ENCODE data around the gene POLR1F. TPM values are rescaled to one million over a fixed set of nuclear protein-coding genes. Genes with fewer than 3 reads are reported as not detected.
A peak's percentile ranks its signal among the peaks of the same experiment; 100 is the strongest.

Gene POLR1F
- total RNA-seq, result 10 to 100 TPM in 4 of 6 donors, 1 to 10 TPM in 2; 2.7 to 24.1 (median 11.3) TPM

- WGBS, 2 donors, result 0 to 1% methylated on average over 29 to 38 of the region's 56 CpGs
- Histone ChIP-seq H3K36me3 (no peaks in the 10 kb centered on the region), H3K27me3 (no peaks in the 10 kb centered on the region), H3K4me3 (peak within 1 kb of the TSS; percentile 73 to 96 (median 89)), H3K4me1 (peaks cover 16 to 23% (median 18%) of the 10 kb centered on the region in 4 donors), H3K27ac (peak within 1 kb of the TSS; percentile 66 to 82 (median 76)), H3K9me3 (no peaks in the 10 kb centered on the region)
- peak in 1 of 4 donors; percentile 75 for TF ChIP-seq EP300 (IDR thresholded peaks at IDR 0.05)
- peak; percentile 79 to 95 (median 92) for TF ChIP-seq CTCF (IDR thresholded peaks at IDR 0.05)
- TF ChIP-seq POLR2AphosphoS5 (IDR thresholded peaks at IDR 0.05), result peak; percentile 79 to 82
- peak in 3 of 4 donors; percentile 59 to 87 (median 76) for TF ChIP-seq POLR2A (IDR thresholded peaks at IDR 0.05)
- peak; percentile 99 to 100 for ATAC-seq (ENCODE audit: low FRiP score in 2 of 2)
- peak; percentile 95 to 97 for DNase-seq
Measured at GRCh38 chr7:19708397-19709248, at the start of gene POLR1F. TSS of gene POLR1F (minus strand) at chr7:19709037. CDS start at chr7:19709016, 21 bp downstream.

- no peak for DNase-seq
- WGBS, 2 donors, result 32 to 34% methylated on average over 6 of the region's 6 CpGs
- Histone ChIP-seq H3K4me1 (no peaks in the 10 kb centered on the region), H3K9me3 (no peaks in the 10 kb centered on the region), H3K27me3 (no peaks in the 10 kb centered on the region), H3K4me3 (no peak overlapping the region), H3K27ac (no peak overlapping the region), H3K36me3 (no peaks in the 10 kb centered on the region)
- no peak for ATAC-seq (ENCODE audit: low FRiP score in 2 of 2)
- TF ChIP-seq POLR2A (IDR thresholded peaks at IDR 0.05) (no peak), EP300 (IDR thresholded peaks at IDR 0.05) (no peak), CTCF (IDR thresholded peaks at IDR 0.05) (peak; percentile 19 to 64 (median 47)), POLR2AphosphoS5 (IDR thresholded peaks at IDR 0.05) (no peak)
Measured at GRCh38 chr7:19754521-19755116, 45.8 kb upstream of the POLR1F start.

GRCh38 chr7:19752020-19752419, 43.2 kb upstream of the POLR1F start:
- no peak overlapping the region for H3K4me3 ChIP-seq
- TF ChIP-seq POLR2AphosphoS5 (IDR thresholded peaks at IDR 0.05) (no peak), POLR2A (IDR thresholded peaks at IDR 0.05) (no peak), EP300 (IDR thresholded peaks at IDR 0.05) (no peak), CTCF (IDR thresholded peaks at IDR 0.05) (no peak)
- no peaks in the 10 kb centered on the region for H3K27me3 ChIP-seq
- no peaks in the 10 kb centered on the region for H3K36me3 ChIP-seq
- 71 to 81% methylated on average over 3 of the region's 3 CpGs for WGBS, 2 donors
- H3K27ac ChIP-seq, result no peak overlapping the region
- ATAC-seq (ENCODE audit: low FRiP score in 2 of 2) (no peak), DNase-seq (no peak)
- no peaks in the 10 kb centered on the region for H3K4me1 ChIP-seq
- no peaks in the 10 kb centered on the region for H3K9me3 ChIP-seq

GRCh38 chr7:19749658-19750057, 40.8 kb upstream of the POLR1F start:
- Histone ChIP-seq H3K9me3 (no peaks in the 10 kb centered on the region), H3K27ac (no peak overlapping the region), H3K4me3 (no peak overlapping the region), H3K27me3 (no peaks in the 10 kb centered on the region), H3K4me1 (no peaks in the 10 kb centered on the region), H3K36me3 (no peaks in the 10 kb centered on the region)
- ATAC-seq (ENCODE audit: low FRiP score in 2 of 2), result no peak
- DNase-seq, result no peak
- TF ChIP-seq EP300 (IDR thresholded peaks at IDR 0.05), result no peak
- TF ChIP-seq POLR2AphosphoS5 (IDR thresholded peaks at IDR 0.05), result no peak
- TF ChIP-seq CTCF (IDR thresholded peaks at IDR 0.05), result no peak
- no peak for TF ChIP-seq POLR2A (IDR thresholded peaks at IDR 0.05)
- WGBS, 2 donors, result 64 to 68% methylated on average over 4 of the region's 4 CpGs
